ENCODE results near the gene TFF3.
"Not testable (repeated sequence)": the region's sequence is repeated elsewhere in the genome, so short reads cannot be mapped to it uniquely, and the experiment has no call there.

TFF3 gene

GRCh38 chr21:42304556-42305454, 10.4 kb downstream of the TFF3 start:
- no peak for DNase-seq (ENCODE audit: low read depth in 2 of 2)

GRCh38 chr21:42303443-42303842, 11.8 kb downstream of the TFF3 start:
- no peak for DNase-seq (ENCODE audit: low read depth in 2 of 2)

GRCh38 chr21:42302794-42303193, 12.4 kb downstream of the TFF3 start:
- no peak for DNase-seq (ENCODE audit: low read depth in 2 of 2)

GRCh38 chr21:42302076-42302650, 13.0 kb downstream of the TFF3 start:
- DNase-seq (ENCODE audit: low read depth in 2 of 2) = no peak

- no peak for DNase-seq (ENCODE audit: low read depth in 2 of 2)
Observed at GRCh38 chr21:42301371-42302075, 13.7 kb downstream of the TFF3 start.

- DNase-seq (ENCODE audit: low read depth in 2 of 2) = no peak
Observed at GRCh38 chr21:42300956-42301355, 14.3 kb downstream of the TFF3 start.

- DNase-seq (ENCODE audit: low read depth in 2 of 2) = no peak
Observed at GRCh38 chr21:42300045-42300583, 15.1 kb downstream of the TFF3 start.

- no peak for DNase-seq (ENCODE audit: low read depth in 2 of 2)
Observed at GRCh38 chr21:42299324-42300044, 15.7 kb downstream of the TFF3 start.

- DNase-seq (ENCODE audit: low read depth in 2 of 2) = no peak
Observed at GRCh38 chr21:42298657-42299056, 16.6 kb downstream of the TFF3 start.

GRCh38 chr21:42298237-42298636, 17.0 kb downstream of the TFF3 start:
- DNase-seq (ENCODE audit: low read depth in 2 of 2) = no peak

GRCh38 chr21:42297377-42297776, 17.8 kb downstream of the TFF3 start:
- DNase-seq (ENCODE audit: low read depth in 2 of 2) = no peak

GRCh38 chr21:42296501-42296900, 18.7 kb downstream of the TFF3 start:
- no peak for DNase-seq (ENCODE audit: low read depth in 2 of 2)

- DNase-seq (ENCODE audit: low read depth in 2 of 2) = no peak
Observed at GRCh38 chr21:42295845-42296244, 19.4 kb downstream of the TFF3 start.

GRCh38 chr21:42294273-42294880, 20.8 kb downstream of the TFF3 start:
- DNase-seq (ENCODE audit: low read depth in 2 of 2) = no peak

GRCh38 chr21:42293649-42294272, 21.4 kb downstream of the TFF3 start:
- no peak for DNase-seq (ENCODE audit: low read depth in 2 of 2)

- DNase-seq (ENCODE audit: low read depth in 2 of 2) = not testable (repeated sequence)
Observed at GRCh38 chr21:42292563-42293142, 22.6 kb downstream of the TFF3 start.

- DNase-seq (ENCODE audit: low read depth in 2 of 2) = no peak
Observed at GRCh38 chr21:42291751-42292562, 23.3 kb downstream of the TFF3 start.

GRCh38 chr21:42291003-42291750, 24.0 kb downstream of the TFF3 start:
- no peak for DNase-seq (ENCODE audit: low read depth in 2 of 2)

- no peak for DNase-seq (ENCODE audit: low read depth in 2 of 2)
Observed at GRCh38 chr21:42290505-42290904, 24.7 kb downstream of the TFF3 start.

All from activated CD8-positive, alpha-beta memory T cell treated with anti-CD3 and anti-CD28 coated beads for 4 hours (primary cell).